ENCODE data around the gene HELZ. TPM values are rescaled to one million over a fixed set of nuclear protein-coding genes. Genes with fewer than 3 reads are reported as not detected.

Gene HELZ
- total RNA-seq, 4 donors from 2014 or later, result 21.0 to 47.0 (median 38.9) TPM

DNA sequence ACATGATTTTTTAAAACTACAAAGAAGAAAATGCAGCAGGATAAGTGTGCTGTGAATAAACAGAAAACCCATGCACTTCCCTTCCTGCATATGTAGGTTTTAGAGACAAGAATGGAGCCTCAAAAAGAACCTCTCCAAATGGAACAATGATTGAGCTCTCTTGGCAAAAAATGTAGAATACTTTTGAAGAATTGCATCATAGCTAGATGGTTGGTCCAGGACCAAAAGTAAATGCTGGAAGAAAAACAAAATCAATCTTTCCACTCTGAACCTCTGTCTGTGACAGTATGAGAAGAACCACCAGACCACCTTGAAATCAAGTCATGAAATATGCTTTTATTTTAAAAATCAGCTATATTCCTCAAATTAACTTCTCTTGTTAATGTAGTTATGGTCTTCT lies 17.5 kb downstream of the HELZ start:
- Histone ChIP-seq H3K27me3 (no peaks in the 10 kb centered on the region), H3K4me3 (no peak overlapping the region), H3K4me1 (peaks cover 8% of the 10 kb centered on the region in 2 donors), H3K27ac (no peak overlapping the region), H3K36me3 (no peaks in the 10 kb centered on the region), H3K9me3 (no peaks in the 10 kb centered on the region)
- ATAC-seq, result no peak
- TF ChIP-seq, protein P1, sequence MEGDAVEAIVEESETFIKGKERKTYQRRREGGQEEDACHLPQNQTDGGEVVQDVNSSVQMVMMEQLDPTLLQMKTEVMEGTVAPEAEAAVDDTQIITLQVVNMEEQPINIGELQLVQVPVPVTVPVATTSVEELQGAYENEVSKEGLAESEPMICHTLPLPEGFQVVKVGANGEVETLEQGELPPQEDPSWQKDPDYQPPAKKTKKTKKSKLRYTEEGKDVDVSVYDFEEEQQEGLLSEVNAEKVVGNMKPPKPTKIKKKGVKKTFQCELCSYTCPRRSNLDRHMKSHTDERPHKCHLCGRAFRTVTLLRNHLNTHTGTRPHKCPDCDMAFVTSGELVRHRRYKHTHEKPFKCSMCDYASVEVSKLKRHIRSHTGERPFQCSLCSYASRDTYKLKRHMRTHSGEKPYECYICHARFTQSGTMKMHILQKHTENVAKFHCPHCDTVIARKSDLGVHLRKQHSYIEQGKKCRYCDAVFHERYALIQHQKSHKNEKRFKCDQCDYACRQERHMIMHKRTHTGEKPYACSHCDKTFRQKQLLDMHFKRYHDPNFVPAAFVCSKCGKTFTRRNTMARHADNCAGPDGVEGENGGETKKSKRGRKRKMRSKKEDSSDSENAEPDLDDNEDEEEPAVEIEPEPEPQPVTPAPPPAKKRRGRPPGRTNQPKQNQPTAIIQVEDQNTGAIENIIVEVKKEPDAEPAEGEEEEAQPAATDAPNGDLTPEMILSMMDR (IDR thresholded peaks at IDR 0.05 in 4 of 5, conservative IDR thresholded peaks at IDR 0.05 in 1 of 5), result no peak
- TF ChIP-seq POLR2A (IDR thresholded peaks at IDR 0.05), result no peak
- intact Hi-C loops (cut with DNase I; ENCODE audit: low total_unique reads), result no loop called here
- in situ Hi-C loops (cut with MboI; ENCODE audit: low sequenced_read_pairs in 4 of 4), result no loop called here
- DNase-seq, result no peak

GRCh38 chr17:67225316-67225715 lies 19.7 kb downstream of the HELZ start:
- peaks cover 17 to 18% of the 10 kb centered on the region in 2 donors for H3K4me1 ChIP-seq
- in situ Hi-C loops (cut with MboI; ENCODE audit: low sequenced_read_pairs in 4 of 4), result no loop called here

GRCh38 chr17:67224736-67225135 lies 20.3 kb downstream of the HELZ start:
- Histone ChIP-seq H3K4me3 (no peak overlapping the region), H3K9me3 (no peaks in the 10 kb centered on the region), H3K27ac (no peak overlapping the region), H3K4me1 (peaks cover 18 to 19% of the 10 kb centered on the region in 2 donors), H3K27me3 (no peaks in the 10 kb centered on the region), H3K36me3 (no peaks in the 10 kb centered on the region)
- intact Hi-C loops (cut with DNase I; ENCODE audit: low total_unique reads), result no loop called here
- in situ Hi-C loops (cut with MboI; ENCODE audit: low sequenced_read_pairs in 4 of 4), result loop anchor here in 1 of 4 donors (5.0 kb wide), 1 partner anchor 63 kb away; no protein-coding TSS in a partner anchor
- ATAC-seq (no peak), DNase-seq (no peak)
- TF ChIP-seq, protein P1 (IDR thresholded peaks at IDR 0.05 in 4 of 5, conservative IDR thresholded peaks at IDR 0.05 in 1 of 5), result no peak
- TF ChIP-seq POLR2A (IDR thresholded peaks at IDR 0.05), result no peak

More at GRCh38 chr17:67225316-67225715, 19.7 kb downstream of the HELZ start:
- H3K27me3 ChIP-seq, result no peaks in the 10 kb centered on the region
- ATAC-seq (no peak), DNase-seq (no peak)
- TF ChIP-seq, protein P1 (IDR thresholded peaks at IDR 0.05 in 4 of 5, conservative IDR thresholded peaks at IDR 0.05 in 1 of 5), result no peak
- no peak for TF ChIP-seq POLR2A (IDR thresholded peaks at IDR 0.05)
- H3K27ac ChIP-seq, result no peak overlapping the region
- H3K4me3 ChIP-seq, result no peak overlapping the region
- H3K36me3 ChIP-seq, result no peaks in the 10 kb centered on the region
- H3K9me3 ChIP-seq, result no peaks in the 10 kb centered on the region
- intact Hi-C loops (cut with DNase I; ENCODE audit: low total_unique reads), result no loop called here

DNA sequence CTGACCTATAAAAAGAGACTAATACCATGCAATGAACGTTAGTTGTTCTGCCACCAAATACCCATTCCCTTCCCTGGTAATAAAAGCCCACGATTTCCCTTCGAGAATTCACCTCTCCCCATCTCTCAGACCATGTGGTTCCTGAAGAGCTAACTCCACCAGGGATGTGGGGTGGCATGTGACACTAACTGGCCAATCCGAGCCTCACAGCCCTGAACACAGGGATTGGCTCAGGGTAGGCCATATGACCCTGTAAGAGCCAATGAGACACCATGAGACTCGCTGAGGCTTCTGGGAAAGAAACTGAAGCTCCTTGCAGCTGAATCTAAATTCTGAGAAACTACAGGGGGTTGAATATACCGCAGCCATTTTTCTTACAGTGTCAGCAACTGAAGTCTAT lies 21.1 kb downstream of the HELZ start:
- in situ Hi-C loops (cut with MboI; ENCODE audit: low sequenced_read_pairs in 4 of 4) (loop anchor here in 1 of 4 donors (5.0 kb wide), 1 partner anchor 63 kb away; no protein-coding TSS in a partner anchor), intact Hi-C loops (cut with DNase I; ENCODE audit: low total_unique reads) (no loop called here)
- Histone ChIP-seq H3K36me3 (no peaks in the 10 kb centered on the region), H3K9me3 (no peaks in the 10 kb centered on the region), H3K4me1 (peaks cover 23 to 24% of the 10 kb centered on the region in 2 donors), H3K4me3 (no peak overlapping the region), H3K27me3 (no peaks in the 10 kb centered on the region), H3K27ac (no peak overlapping the region)
- DNase-seq (no peak), ATAC-seq (no peak)
- TF ChIP-seq, protein P1 (IDR thresholded peaks at IDR 0.05 in 4 of 5, conservative IDR thresholded peaks at IDR 0.05 in 1 of 5), result no peak
- TF ChIP-seq POLR2A (IDR thresholded peaks at IDR 0.05), result no peak

Data from gastrocnemius medialis (tissue), 4 donors.